Esophagus muscularis mucosa (tissue), 4 donors: ENCODE measurements around the gene MYH7B.

Source experiments
- EP300 ChIP-seq: sonication (generic); formaldehyde crosslinking; IDR thresholded peaks from one replicate; pipeline ENCODE4 v1.6.1; 2017; ENCODE audit warnings: antibody characterized with exemption
- POLR2A ChIP-seq: fragments of 450-650 bp; IDR thresholded peaks from one replicate; pipeline ENCODE4 v1.6.1; 2017; ENCODE audit warnings: antibody characterized with exemption, moderate library complexity, mild to moderate bottlenecking, low read depth
- POLR2AphosphoS5 ChIP-seq, 2 donors: sonication (generic); formaldehyde crosslinking; IDR thresholded peaks; one replicate each; pipeline ENCODE4 v1.6.1; 2017; ENCODE audit warnings: antibody characterized with exemption in 2 of 2
- TF ChIP-seq, protein P1 (sequence below), 3 experiments: fragments of 200-600 bp in 2 of 3; fragments of 450-650 bp in 1 of 3; sonication (generic) in 2 of 3; IDR thresholded peaks; one replicate each; pipeline ENCODE4 v1.5.1; 2017 to 2019; ENCODE audit warnings: antibody characterized with exemption in 3 of 3, mild to moderate bottlenecking in 2 of 3, moderate library complexity in 1 of 3

GRCh38 chr20:34989670-34990069 is 34.0 kb downstream of the MYH7B start:
- TF ChIP-seq, protein P1, sequence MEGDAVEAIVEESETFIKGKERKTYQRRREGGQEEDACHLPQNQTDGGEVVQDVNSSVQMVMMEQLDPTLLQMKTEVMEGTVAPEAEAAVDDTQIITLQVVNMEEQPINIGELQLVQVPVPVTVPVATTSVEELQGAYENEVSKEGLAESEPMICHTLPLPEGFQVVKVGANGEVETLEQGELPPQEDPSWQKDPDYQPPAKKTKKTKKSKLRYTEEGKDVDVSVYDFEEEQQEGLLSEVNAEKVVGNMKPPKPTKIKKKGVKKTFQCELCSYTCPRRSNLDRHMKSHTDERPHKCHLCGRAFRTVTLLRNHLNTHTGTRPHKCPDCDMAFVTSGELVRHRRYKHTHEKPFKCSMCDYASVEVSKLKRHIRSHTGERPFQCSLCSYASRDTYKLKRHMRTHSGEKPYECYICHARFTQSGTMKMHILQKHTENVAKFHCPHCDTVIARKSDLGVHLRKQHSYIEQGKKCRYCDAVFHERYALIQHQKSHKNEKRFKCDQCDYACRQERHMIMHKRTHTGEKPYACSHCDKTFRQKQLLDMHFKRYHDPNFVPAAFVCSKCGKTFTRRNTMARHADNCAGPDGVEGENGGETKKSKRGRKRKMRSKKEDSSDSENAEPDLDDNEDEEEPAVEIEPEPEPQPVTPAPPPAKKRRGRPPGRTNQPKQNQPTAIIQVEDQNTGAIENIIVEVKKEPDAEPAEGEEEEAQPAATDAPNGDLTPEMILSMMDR (IDR thresholded peaks at IDR 0.05): no peak
- TF ChIP-seq EP300 (no peak), POLR2AphosphoS5 (IDR thresholded peaks at IDR 0.05) (no peak), POLR2A (no peak)
